Right hindlimb (tissue), 1 donor: Measurements from ENCODE around the gene KANSL1.
"Not testable (repeated sequence)": the region's sequence is repeated elsewhere in the genome, so short reads cannot be mapped to it uniquely, and the experiment has no call there.

ENCODE experiments used
- DNase-seq: peaks from one replicate; pipeline ENCODE4 v3.0.0-alpha.2; 2018

KANSL1 gene

DNA sequence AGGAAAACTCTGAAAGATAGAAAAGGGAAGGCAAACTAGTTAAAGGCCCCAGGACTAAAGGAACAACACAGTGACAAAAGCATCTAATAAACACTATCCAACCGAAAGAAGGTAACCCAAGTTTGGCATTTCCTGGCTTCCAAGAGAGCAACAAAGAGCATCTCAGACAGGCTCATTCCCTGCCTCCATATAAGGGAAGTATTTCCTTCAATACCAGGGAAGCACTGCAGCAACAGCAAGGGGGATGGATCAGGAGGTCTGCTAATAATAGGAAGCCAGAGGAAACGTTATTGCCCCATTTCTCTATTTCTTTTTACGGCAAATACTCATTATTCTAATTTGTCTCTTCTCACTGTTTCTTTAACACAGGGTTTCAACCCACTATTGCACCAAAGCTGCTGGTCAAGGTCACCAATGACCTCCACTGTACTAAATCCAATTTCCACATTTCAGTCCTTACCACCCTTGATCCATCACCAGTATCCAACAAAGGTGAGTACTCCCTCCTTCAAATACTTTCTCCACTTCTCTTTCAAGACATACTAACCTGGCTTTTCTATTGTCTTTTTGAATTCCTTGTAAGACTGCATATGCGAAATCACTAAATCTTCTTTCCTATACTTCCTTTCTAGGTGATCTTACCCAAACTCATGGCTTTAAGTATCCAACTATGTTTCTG, 86.1 kb downstream of the KANSL1 start:
- DNase-seq = no peak

- not testable (repeated sequence) for DNase-seq
Observed at GRCh38 chr17:46102806-46103205, 90.4 kb downstream of the KANSL1 start.

GRCh38 chr17:46101785-46102617, 91.2 kb downstream of the KANSL1 start:
- DNase-seq = not testable (repeated sequence)

DNA sequence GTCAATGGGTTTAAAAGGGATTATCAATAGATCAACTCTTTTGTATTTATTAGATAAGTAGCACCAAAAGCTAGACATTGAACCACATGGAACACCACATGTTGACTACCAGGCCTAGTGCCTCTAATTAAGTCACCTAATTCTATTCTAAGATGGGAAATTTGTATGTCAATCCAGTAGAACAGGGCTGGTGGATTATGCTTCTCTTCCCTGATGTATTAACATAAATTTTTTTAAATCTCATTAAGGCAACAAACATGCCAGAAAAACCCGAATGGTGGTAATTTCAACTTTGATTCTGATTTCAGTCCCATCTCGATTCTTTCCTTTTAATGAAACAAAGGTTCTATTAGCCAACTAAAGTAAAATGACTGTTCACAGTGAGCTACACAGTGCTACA, 92.6 kb downstream of the KANSL1 start:
- no peak for DNase-seq

GRCh38 chr17:46099865-46100264, 93.4 kb downstream of the KANSL1 start:
- no peak for DNase-seq

GRCh38 chr17:46097497-46097896, 95.7 kb downstream of the KANSL1 start:
- no peak for DNase-seq

GRCh38 chr17:46092991-46093390, 100.2 kb downstream of the KANSL1 start:
- DNase-seq = no peak

DNA sequence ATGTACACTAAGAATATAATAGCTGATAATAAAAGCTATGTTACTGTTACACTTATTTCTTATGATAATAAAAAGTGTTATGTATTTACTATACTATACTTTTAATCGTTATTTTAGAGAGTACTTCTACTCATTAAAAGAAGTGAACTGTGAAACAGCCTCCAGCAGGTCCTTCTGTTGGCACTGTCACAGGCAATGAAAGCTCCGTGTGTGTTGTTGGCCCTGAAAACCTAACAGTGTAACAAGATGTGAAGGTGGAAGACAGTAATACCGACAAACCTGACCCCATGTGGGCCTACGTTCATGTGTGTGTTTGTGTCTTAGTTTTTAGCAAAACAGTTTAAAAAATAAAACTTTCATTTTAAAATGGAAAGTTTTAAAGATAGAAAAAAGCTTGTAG, 102.4 kb downstream of the KANSL1 start:
- no peak for DNase-seq

- no peak for DNase-seq
Observed at GRCh38 chr17:46089389-46089965, 103.8 kb downstream of the KANSL1 start.

DNA sequence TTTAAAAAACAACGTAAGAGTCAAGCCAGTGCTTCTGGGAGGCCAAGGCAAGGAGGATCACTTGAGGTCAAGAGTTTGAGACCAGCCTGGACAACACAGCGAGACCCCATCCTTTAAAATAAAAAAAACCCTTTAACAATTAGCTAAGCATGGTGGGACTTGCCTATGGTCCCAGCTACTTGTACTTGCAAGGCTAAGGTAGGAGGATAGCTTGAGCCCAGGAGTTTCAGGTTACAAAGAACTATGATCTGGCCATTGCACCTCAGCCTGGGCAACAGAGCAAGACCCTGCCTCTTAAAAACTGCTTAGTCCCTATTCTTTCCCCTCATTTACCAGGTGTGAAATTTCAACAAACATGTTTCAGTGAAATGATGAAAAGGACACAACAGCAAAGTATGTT, 104.6 kb downstream of the KANSL1 start:
- no peak for DNase-seq

- not testable (repeated sequence) for DNase-seq
Observed at GRCh38 chr17:46087871-46088270, 105.4 kb downstream of the KANSL1 start.

DNA sequence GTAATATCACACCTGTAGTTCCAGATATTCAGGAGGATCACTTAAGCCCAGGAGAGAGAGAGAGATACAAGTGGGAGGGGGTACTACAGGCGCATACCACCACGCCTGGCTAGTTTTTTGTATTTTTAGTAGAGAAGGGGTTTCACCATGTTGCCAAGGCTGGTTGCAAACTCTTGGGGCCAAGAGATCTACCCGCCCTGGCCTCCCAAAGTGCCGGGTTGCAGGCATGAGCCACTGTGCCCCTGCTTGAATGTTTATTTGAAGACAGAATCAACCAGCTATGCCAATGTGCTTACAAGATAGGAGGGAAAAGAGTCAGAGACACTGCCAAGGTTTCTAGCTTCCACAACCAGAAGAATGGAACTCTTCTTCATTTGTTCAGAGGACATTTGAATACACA, 106.4 kb downstream of the KANSL1 start:
- no peak for DNase-seq

- DNase-seq = no peak
Observed at GRCh38 chr17:46085522-46085921, 107.7 kb downstream of the KANSL1 start.

- DNase-seq = no peak
Observed at GRCh38 chr17:46082257-46082656, 111.0 kb downstream of the KANSL1 start.

DNA sequence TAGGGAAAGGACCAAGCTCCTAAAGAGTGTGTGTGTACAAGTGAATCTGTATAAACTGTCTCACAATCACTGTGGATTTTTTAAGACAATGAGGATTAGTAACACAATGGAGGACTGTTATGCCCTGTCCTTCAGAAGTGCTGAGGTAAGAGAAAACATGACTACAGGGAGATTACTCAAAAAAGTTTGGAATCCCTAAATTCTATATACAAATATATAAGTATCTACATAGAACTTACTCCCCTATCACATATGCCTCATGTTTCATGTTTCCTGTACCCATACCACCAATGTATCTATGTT, 112.3 kb downstream of the KANSL1 start:
- no peak for DNase-seq

DNA sequence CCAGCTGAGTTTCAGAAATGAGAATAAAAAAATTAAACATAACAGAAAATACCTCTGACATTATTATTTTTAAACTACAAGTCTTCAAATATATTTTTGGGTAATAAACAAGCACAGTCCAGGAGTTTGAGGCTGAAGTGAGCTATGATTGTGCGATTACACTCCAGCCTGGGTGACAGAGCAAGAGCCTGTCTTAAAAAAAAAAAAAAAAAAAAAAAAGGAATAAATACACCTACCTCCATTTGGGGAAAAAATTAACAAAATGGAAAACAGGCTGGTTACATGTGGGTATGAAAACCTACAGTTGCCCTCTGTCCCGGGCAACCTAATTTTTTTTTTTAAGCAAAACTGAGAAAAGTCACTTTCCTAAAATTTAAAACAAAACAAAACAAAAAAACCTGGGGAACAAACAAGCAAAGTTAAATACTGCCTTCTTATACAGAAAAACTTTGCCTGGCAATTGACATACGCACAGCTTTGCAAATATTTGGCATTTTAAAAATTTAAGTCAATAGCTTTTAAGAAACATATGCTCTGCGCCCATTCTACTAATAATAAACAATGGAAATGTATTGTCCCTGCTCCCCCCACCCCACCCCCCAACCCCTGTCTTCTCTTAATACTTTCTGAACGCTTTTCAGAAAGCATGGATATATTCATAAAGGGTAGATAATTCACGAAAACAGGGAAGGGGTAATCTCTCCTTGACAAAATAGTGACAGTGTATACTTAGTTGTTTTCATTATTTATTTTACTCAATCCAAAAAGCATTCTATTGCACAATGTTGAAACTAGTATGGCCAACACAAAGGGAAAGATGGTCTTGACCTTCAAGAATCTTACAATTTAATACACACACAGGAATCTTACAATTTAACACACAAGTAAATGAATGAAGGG, 112.9 kb downstream of the KANSL1 start:
- no peak for DNase-seq

GRCh38 chr17:46078675-46079074, 114.6 kb downstream of the KANSL1 start:
- DNase-seq = no peak

DNA sequence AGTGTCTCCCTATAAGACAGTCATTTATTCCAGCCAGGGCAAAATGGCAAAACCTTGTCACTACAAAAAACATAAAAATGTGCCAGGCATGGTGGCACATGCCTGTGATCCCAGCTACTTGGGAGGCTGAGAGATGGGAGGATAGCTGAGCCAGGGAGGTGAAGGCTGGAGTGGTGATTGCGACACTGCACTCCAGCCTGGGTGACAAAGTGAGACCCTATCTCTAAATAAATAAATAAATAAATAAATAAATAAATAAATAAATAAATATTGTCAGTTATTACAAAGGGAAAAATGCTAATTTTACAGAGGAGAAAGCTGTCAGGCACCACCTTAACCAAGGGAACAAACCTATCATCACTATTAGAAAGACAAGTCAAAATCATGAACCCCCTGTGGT, 118.7 kb downstream of the KANSL1 start:
- DNase-seq = no peak

GRCh38 chr17:46072998-46073397, 120.2 kb downstream of the KANSL1 start:
- no peak for DNase-seq

DNA sequence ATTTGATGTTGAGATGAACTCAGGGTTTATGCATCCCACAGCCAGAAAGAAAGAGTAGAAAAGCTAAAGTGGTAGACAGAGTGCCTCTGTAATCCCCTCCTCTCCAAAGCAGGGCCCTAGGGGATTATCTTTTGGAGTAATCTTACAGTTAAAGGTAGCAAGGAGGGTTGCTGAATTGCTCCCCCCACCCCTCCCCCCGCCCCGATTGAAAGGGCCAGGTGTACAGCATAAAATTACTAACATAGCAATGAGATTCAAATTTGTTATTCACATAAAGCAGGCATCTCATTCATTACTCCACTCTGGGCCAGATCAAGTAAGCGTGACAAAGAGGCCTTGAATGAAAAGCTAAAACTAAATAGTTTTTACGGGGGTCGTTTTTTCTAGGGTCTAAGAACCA, 121.4 kb downstream of the KANSL1 start:
- no peak for DNase-seq

GRCh38 chr17:46064460-46064859, 128.8 kb downstream of the KANSL1 start:
- DNase-seq = no peak

GRCh38 chr17:46063241-46063640, 130.0 kb downstream of the KANSL1 start:
- no peak for DNase-seq

GRCh38 chr17:46061435-46061834, 131.8 kb downstream of the KANSL1 start:
- no peak for DNase-seq
